Measurements from ENCODE around the gene WWOX.

GRCh38 chr16:78415013-78415412 lies 315.6 kb downstream of the WWOX start:
- no peak for TF ChIP-seq CTCF (IDR thresholded peaks at IDR 0.05; ENCODE audit: extremely low read depth in 1 of 2, insufficient read depth in 1 of 2, low read depth in 1 of 2, low read length in 2 of 2)
- TF ChIP-seq EZH2 (IDR thresholded peaks at IDR 0.05; ENCODE audit: borderline replicate concordance, low read depth, low read length, severe bottlenecking): no peak
- TF ChIP-seq FOS (IDR thresholded peaks at IDR 0.05; ENCODE audit: borderline replicate concordance, insufficient read depth, low read length): no peak
- TF ChIP-seq JUN (IDR thresholded peaks at IDR 0.05; ENCODE audit: borderline replicate concordance, insufficient read depth, insufficient read length, low read depth): no peak
- TF ChIP-seq POLR2AphosphoS5 (IDR thresholded peaks at IDR 0.05; ENCODE audit: insufficient read depth, low read depth, low read length): no peak
- TF ChIP-seq POLR2A (IDR thresholded peaks at IDR 0.05; ENCODE audit: low read depth, low read length): no peak
- TF ChIP-seq MYC (IDR thresholded peaks at IDR 0.05; ENCODE audit: low read depth, low read length): no peak
- no peak for TF ChIP-seq MAX (IDR thresholded peaks at IDR 0.05; ENCODE audit: insufficient read depth, insufficient read length)
- no peak for TF ChIP-seq GATA2 (IDR thresholded peaks at IDR 0.05; ENCODE audit: insufficient read depth, insufficient read length, low read depth, low read length)
